Neural cell (in vitro differentiated cells): ENCODE data around the gene KYAT1. TPM values are rescaled to one million over a fixed set of nuclear protein-coding genes. Genes with fewer than 3 reads are reported as not detected.

ENCODE experiments used
- H2AFZ ChIP-seq: fragments of 200-600, 300-800 bp; sonication (generic), shearing (Covaris generic); 2 replicates; pipeline ENCODE4 v1.6.0; 2014; ENCODE audit warnings: low read depth, mild to moderate bottlenecking, antibody characterized with exemption, low read length, moderate library complexity
- H3F3A ChIP-seq: fragments of 200-600 bp; shearing (Covaris generic); 2 replicates; pipeline ENCODE4 v1.6.1; 2016; ENCODE audit warnings: mild to moderate bottlenecking, moderate library complexity, mixed read lengths, antibody characterized with exemption, low read length; ENCODE audit not compliant: insufficient read depth, poor library complexity, severe bottlenecking
- H3K27ac ChIP-seq: fragments of 200-600, 300-800 bp; sonication (generic), shearing (Covaris generic); 2 replicates; pipeline ENCODE4 v1.5.1; 2014; ENCODE audit warnings: mild to moderate bottlenecking, low read length, moderate library complexity
- H3K27me3 ChIP-seq: fragments of 300-800, 200-600 bp; sonication (generic), shearing (Covaris generic); 2 replicates; pipeline ENCODE4 v1.6.0; 2014; ENCODE audit warnings: mild to moderate bottlenecking, low read depth, low read length, moderate library complexity; ENCODE audit not compliant: insufficient read depth
- H3K36me3 ChIP-seq: fragments of 300-800, 200-600 bp; sonication (generic), shearing (Covaris generic); 2 replicates; pipeline ENCODE4 v1.5.1; 2014; ENCODE audit warnings: mild to moderate bottlenecking, antibody characterized with exemption, low read length, moderate library complexity; ENCODE audit not compliant: insufficient read depth
- H3K4me2 ChIP-seq: fragments of 300-800, 200-600 bp; sonication (generic), shearing (Covaris generic); 2 replicates; pipeline ENCODE4 v1.6.0; 2014; ENCODE audit warnings: mild to moderate bottlenecking, low read length
- H3K4me3 ChIP-seq: fragments of 300-800, 200-600 bp; sonication (generic), shearing (Covaris generic); 2 replicates; pipeline ENCODE4 v1.5.1; 2014; ENCODE audit warnings: mild to moderate bottlenecking, low read length, moderate library complexity
- H3K79me2 ChIP-seq: fragments of 200-600 bp; shearing (Covaris generic); replicated peaks from 2 replicates; pipeline ENCODE4 v1.6.0; 2014; ENCODE audit warnings: mild to moderate bottlenecking, low read length, moderate library complexity; ENCODE audit not compliant: insufficient read depth
- H3K9ac ChIP-seq: fragments of 300-800, 200-600 bp; sonication (generic), shearing (Covaris generic); 2 replicates; pipeline ENCODE4 v1.6.1; 2016; ENCODE audit warnings: mild to moderate bottlenecking, low read length, mixed read lengths
- H3K9me2 ChIP-seq: fragments of 200-600 bp; shearing (Covaris generic); 2 replicates; pipeline ENCODE4 v1.6.1; 2016; ENCODE audit warnings: mild to moderate bottlenecking, low read length, mixed read lengths; ENCODE audit not compliant: insufficient read depth
- H3K9me3 ChIP-seq: fragments of 200-600, 300-800 bp; sonication (generic), shearing (Covaris generic); 2 replicates; pipeline ENCODE4 v1.6.1; 2016; ENCODE audit warnings: mild to moderate bottlenecking, mixed run types, low read length, moderate library complexity, mixed read lengths
- H4K20me1 ChIP-seq: fragments of 200-600 bp; shearing (Covaris generic); 2 replicates; pipeline ENCODE4 v1.6.1; 2016; ENCODE audit warnings: mild to moderate bottlenecking, mixed run types; ENCODE audit not compliant: insufficient read depth
- CTCF ChIP-seq: fragments of 450-650 bp; IDR thresholded peaks from 2 replicates; pipeline ENCODE4 v1.5.1; 2014; ENCODE audit warnings: antibody characterized with exemption, mild to moderate bottlenecking, moderate library complexity; ENCODE audit not compliant: poor library complexity, severe bottlenecking
- EP300 ChIP-seq: fragments of 450-650 bp; conservative IDR thresholded peaks from 2 replicates; pipeline ENCODE4 v1.6.1; 2014; ENCODE audit warnings: antibody characterized with exemption, mild to moderate bottlenecking, moderate library complexity; ENCODE audit not compliant: poor library complexity, severe bottlenecking
- EZH2 ChIP-seq: fragments of 200-600, 300-800 bp; shearing (Covaris generic), sonication (generic); IDR thresholded peaks from 2 replicates; pipeline ENCODE4 v1.6.1; 2014; ENCODE audit warnings: antibody characterized with exemption, low read length, borderline replicate concordance, mild to moderate bottlenecking; ENCODE audit not compliant: insufficient read depth, poor library complexity, severe bottlenecking
- MXI1 ChIP-seq: fragments of 450-650 bp; conservative IDR thresholded peaks from 2 replicates; pipeline ENCODE4 v1.6.1; 2014; ENCODE audit warnings: antibody characterized with exemption, mild to moderate bottlenecking; ENCODE audit not compliant: poor library complexity, severe bottlenecking
- POLR2AphosphoS5 ChIP-seq: IDR thresholded peaks from 2 replicates; pipeline ENCODE4 v1.6.1; 2012
- RAD21 ChIP-seq: fragments of 450-650 bp; conservative IDR thresholded peaks from 2 replicates; pipeline ENCODE4 v1.6.1; 2014; ENCODE audit warnings: antibody characterized with exemption, mild to moderate bottlenecking, moderate library complexity
- SMC3 ChIP-seq: fragments of 450-650 bp; conservative IDR thresholded peaks from 2 replicates; pipeline ENCODE4 v1.6.1; 2014; ENCODE audit warnings: antibody characterized with exemption, mild to moderate bottlenecking, moderate library complexity; ENCODE audit not compliant: poor library complexity
- TAF1 ChIP-seq: IDR thresholded peaks from 2 replicates; pipeline ENCODE4 v1.6.1; 2012; ENCODE audit warnings: low read depth
- polyA plus RNA-seq: library from polyadenylated mRNA; depleted of rRNA; stranded (reverse); fragments of >200 nt; gene quantifications from 2 replicates; pipeline ENCODE4 v1.2.3, GENCODE V29; 2014
- TF ChIP-seq, protein P1 (sequence below): IDR thresholded peaks from 2 replicates; pipeline ENCODE4 v1.6.1; 2012; ENCODE audit warnings: borderline replicate concordance

Gene KYAT1
- polyA plus RNA-seq, 1 donor from 2014 or later, result 22.6 TPM

GRCh38 chr9:128885376-128885775 lies 3.6 kb upstream of the KYAT1 start:
- Histone ChIP-seq H3K4me3 (no peak overlapping the region), H3K79me2 (peaks cover 37% of the 10 kb centered on the region), H3K9ac (no peak overlapping the region), H3F3A (peaks cover 4% of the 10 kb centered on the region), H3K27ac (no peak overlapping the region), H3K36me3 (no peaks in the 10 kb centered on the region), H2AFZ (no peak overlapping the region), H3K9me3 (no peaks in the 10 kb centered on the region), H3K9me2 (no peaks in the 10 kb centered on the region), H3K27me3 (no peaks in the 10 kb centered on the region), H4K20me1 (no peaks in the 10 kb centered on the region), H3K4me2 (no peak overlapping the region)
- TF ChIP-seq SMC3 (no peak), POLR2AphosphoS5 (no peak), EZH2 (no peak), MXI1 (no peak), CTCF (no peak), EP300 (no peak), TAF1 (no peak), RAD21 (no peak)
- TF ChIP-seq, protein P1, sequence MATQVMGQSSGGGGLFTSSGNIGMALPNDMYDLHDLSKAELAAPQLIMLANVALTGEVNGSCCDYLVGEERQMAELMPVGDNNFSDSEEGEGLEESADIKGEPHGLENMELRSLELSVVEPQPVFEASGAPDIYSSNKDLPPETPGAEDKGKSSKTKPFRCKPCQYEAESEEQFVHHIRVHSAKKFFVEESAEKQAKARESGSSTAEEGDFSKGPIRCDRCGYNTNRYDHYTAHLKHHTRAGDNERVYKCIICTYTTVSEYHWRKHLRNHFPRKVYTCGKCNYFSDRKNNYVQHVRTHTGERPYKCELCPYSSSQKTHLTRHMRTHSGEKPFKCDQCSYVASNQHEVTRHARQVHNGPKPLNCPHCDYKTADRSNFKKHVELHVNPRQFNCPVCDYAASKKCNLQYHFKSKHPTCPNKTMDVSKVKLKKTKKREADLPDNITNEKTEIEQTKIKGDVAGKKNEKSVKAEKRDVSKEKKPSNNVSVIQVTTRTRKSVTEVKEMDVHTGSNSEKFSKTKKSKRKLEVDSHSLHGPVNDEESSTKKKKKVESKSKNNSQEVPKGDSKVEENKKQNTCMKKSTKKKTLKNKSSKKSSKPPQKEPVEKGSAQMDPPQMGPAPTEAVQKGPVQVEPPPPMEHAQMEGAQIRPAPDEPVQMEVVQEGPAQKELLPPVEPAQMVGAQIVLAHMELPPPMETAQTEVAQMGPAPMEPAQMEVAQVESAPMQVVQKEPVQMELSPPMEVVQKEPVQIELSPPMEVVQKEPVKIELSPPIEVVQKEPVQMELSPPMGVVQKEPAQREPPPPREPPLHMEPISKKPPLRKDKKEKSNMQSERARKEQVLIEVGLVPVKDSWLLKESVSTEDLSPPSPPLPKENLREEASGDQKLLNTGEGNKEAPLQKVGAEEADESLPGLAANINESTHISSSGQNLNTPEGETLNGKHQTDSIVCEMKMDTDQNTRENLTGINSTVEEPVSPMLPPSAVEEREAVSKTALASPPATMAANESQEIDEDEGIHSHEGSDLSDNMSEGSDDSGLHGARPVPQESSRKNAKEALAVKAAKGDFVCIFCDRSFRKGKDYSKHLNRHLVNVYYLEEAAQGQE, result no peak

DNA sequence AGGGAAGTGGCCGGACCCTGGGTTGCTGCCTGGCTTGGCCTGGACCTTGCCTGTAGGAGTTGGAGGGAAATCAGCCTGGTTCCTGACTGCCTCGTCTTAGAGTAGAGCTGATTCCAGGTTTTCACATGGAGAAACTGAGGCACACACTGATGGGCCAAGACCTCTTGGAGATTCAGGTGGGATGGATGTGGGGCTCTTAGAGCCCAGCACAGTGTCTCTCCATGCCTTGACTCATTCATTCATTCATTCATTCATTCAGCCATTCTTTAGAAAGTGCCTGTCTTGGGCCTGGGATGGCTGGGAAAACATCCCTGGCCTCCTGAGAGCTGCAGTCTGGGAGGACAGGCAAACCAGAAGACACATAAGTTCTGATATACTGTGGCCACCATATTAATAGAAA lies 2.4 kb upstream of the KYAT1 start:
- no peaks in the 10 kb centered on the region for H3K9me3 ChIP-seq
- TF ChIP-seq MXI1, result no peak
- TF ChIP-seq SMC3, result no peak
- no peak for TF ChIP-seq EZH2
- H3K4me2 ChIP-seq, result no peak overlapping the region
- peaks cover 4% of the 10 kb centered on the region for H3F3A ChIP-seq
- H3K27ac ChIP-seq, result no peak overlapping the region
- no peaks in the 10 kb centered on the region for H3K36me3 ChIP-seq
- no peaks in the 10 kb centered on the region for H4K20me1 ChIP-seq
- H3K79me2 ChIP-seq, result peaks cover 37% of the 10 kb centered on the region
- H3K27me3 ChIP-seq, result no peaks in the 10 kb centered on the region
- H3K9me2 ChIP-seq, result no peaks in the 10 kb centered on the region
- H3K4me3 ChIP-seq, result peak overlapping the region; percentile 88
- H3K9ac ChIP-seq, result no peak overlapping the region
- no peak overlapping the region for H2AFZ ChIP-seq
